NCI-H2227 treated with DMSO at 0.1 percent for 48 hours (cell line): ENCODE results near the gene SLC6A19.

ENCODE experiments used
- DNase-seq: peaks from one replicate; lab custom pipeline; 2025; lab: John Stamatoyannopoulos, UW

Gene SLC6A19

GRCh38 chr5:1166370-1166769 is 35.0 kb upstream of the SLC6A19 start:
- DNase-seq: no peak

- DNase-seq: no peak
Observed at GRCh38 chr5:1167361-1167727, 34.1 kb upstream of the SLC6A19 start.

GRCh38 chr5:1167728-1168709 is 33.4 kb upstream of the SLC6A19 start:
- peak; percentile 70 for DNase-seq

- DNase-seq: no peak
Observed at GRCh38 chr5:1168796-1169195, 32.6 kb upstream of the SLC6A19 start.

GRCh38 chr5:1169211-1170115 is 31.9 kb upstream of the SLC6A19 start:
- no peak for DNase-seq

- DNase-seq: no peak
Observed at GRCh38 chr5:1171340-1171941, 30.0 kb upstream of the SLC6A19 start.

GRCh38 chr5:1172007-1172581 is 29.3 kb upstream of the SLC6A19 start:
- DNase-seq: no peak

GRCh38 chr5:1172670-1173404 is 28.6 kb upstream of the SLC6A19 start:
- DNase-seq: no peak

GRCh38 chr5:1173485-1174070 is 27.8 kb upstream of the SLC6A19 start:
- no peak for DNase-seq

GRCh38 chr5:1174122-1174936 is 27.1 kb upstream of the SLC6A19 start:
- no peak for DNase-seq

- no peak for DNase-seq
Observed at GRCh38 chr5:1175015-1175414, 26.4 kb upstream of the SLC6A19 start.

- no peak for DNase-seq
Observed at GRCh38 chr5:1175801-1176472, 25.5 kb upstream of the SLC6A19 start.

- DNase-seq: no peak
Observed at GRCh38 chr5:1176473-1177391, 24.7 kb upstream of the SLC6A19 start.

GRCh38 chr5:1177826-1178528 is 23.4 kb upstream of the SLC6A19 start:
- DNase-seq: no peak

GRCh38 chr5:1178529-1179382 is 22.6 kb upstream of the SLC6A19 start:
- no peak for DNase-seq

- no peak for DNase-seq
Observed at GRCh38 chr5:1179383-1179715, 22.0 kb upstream of the SLC6A19 start.

- no peak for DNase-seq
Observed at GRCh38 chr5:1180096-1180495, 21.3 kb upstream of the SLC6A19 start.
